GM19467 (cell line): ENCODE data around the gene KLF1.
A peak's percentile ranks its signal among the peaks of the same experiment; 100 is the strongest.
"Not testable (repeated sequence)": the region's sequence is repeated elsewhere in the genome, so short reads cannot be mapped to it uniquely, and the experiment has no call there.

Experiments
- ATAC-seq: cut with Tn5 transposase; IDR thresholded peaks from one replicate; pipeline ENCODE4 v1.9.1; 2021; ENCODE audit warnings: mild to moderate bottlenecking, moderate library complexity; ENCODE audit not compliant: unreplicated experiment

Gene KLF1

GRCh38 chr19:12868540-12869112 is 18.4 kb downstream of the KLF1 start:
- no peak for ATAC-seq

GRCh38 chr19:12867120-12868099 is 19.6 kb downstream of the KLF1 start:
- ATAC-seq = no peak

- no peak for ATAC-seq
Measured at GRCh38 chr19:12866416-12867119, 20.4 kb downstream of the KLF1 start.

GRCh38 chr19:12865746-12866415 is 21.1 kb downstream of the KLF1 start:
- ATAC-seq = no peak

GRCh38 chr19:12864721-12865715 is 22.0 kb downstream of the KLF1 start:
- ATAC-seq = no peak

- no peak for ATAC-seq
Measured at GRCh38 chr19:12864143-12864542, 22.9 kb downstream of the KLF1 start.

GRCh38 chr19:12859546-12859945 is 27.5 kb downstream of the KLF1 start:
- ATAC-seq = no peak

- ATAC-seq = no peak
Measured at GRCh38 chr19:12858041-12858928, 28.7 kb downstream of the KLF1 start.

GRCh38 chr19:12856653-12857052 is 30.3 kb downstream of the KLF1 start:
- no peak for ATAC-seq

- ATAC-seq = peak; percentile 50
Measured at GRCh38 chr19:12847159-12848139, 39.6 kb downstream of the KLF1 start.

GRCh38 chr19:12846613-12847012 is 40.4 kb downstream of the KLF1 start:
- not testable (repeated sequence) for ATAC-seq

- ATAC-seq = no peak
Measured at GRCh38 chr19:12843999-12844732, 42.8 kb downstream of the KLF1 start.

GRCh38 chr19:12843328-12843727 is 43.7 kb downstream of the KLF1 start:
- no peak for ATAC-seq

- ATAC-seq = no peak
Measured at GRCh38 chr19:12842511-12842910, 44.5 kb downstream of the KLF1 start.

GRCh38 chr19:12841094-12841493 is 45.9 kb downstream of the KLF1 start:
- no peak for ATAC-seq

GRCh38 chr19:12840091-12841079 is 46.6 kb downstream of the KLF1 start:
- ATAC-seq = no peak
